ENCODE results near the gene EPHB1.
"Not testable (repeated sequence)": the region's sequence is repeated elsewhere in the genome, so short reads cannot be mapped to it uniquely, and the experiment has no call there.

The EPHB1 gene

DNA sequence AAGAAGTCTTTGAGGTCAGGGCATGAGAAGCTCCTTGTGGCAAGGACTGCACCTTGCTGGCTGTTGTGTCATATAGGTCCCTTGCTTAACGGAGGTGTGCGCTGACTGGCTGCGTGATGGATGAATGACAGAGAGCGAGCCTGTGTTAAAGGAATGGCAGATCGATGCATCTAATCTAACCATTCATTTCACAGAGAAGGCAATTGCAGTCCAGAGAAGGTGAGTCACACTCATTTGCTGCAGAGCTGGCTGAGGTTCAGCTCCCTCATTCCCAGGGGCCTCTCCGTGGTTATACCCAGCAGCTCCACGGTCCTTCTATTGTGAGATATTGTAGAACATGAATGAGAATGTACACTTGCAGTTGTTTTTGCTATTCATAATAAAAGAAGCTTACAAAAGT, 289.3 kb downstream of the EPHB1 start:
- DNase-seq (ENCODE audit: low read depth) = peak; percentile 39

- DNase-seq (ENCODE audit: low read depth) = no peak
Observed at GRCh38 chr3:135084976-135085375, 289.9 kb downstream of the EPHB1 start.

- no peak for DNase-seq (ENCODE audit: low read depth)
Observed at GRCh38 chr3:135085652-135086436, 290.8 kb downstream of the EPHB1 start.

DNA sequence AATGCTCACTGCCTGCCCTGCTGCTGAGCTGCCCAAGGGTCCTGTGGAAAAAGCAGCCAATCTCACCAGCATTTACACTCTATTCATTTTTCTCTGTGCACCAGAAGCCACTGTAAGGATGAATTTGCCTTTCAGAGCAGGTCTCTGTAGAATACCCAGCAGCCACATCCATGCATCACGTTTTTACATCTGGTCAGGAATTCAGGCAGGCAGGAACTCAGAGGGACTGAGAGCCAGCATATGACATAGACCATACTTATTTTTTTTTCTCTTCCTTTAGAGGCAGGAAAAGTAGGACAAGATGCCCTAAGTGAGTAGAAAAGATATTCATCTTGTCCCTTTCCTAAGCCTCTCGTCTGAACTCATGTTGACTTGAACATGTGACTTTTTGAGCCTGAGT, 292.7 kb downstream of the EPHB1 start:
- no peak for DNase-seq (ENCODE audit: low read depth)

GRCh38 chr3:135089451-135089850, 294.4 kb downstream of the EPHB1 start:
- DNase-seq (ENCODE audit: low read depth) = no peak

- no peak for DNase-seq (ENCODE audit: low read depth)
Observed at GRCh38 chr3:135090020-135090717, 295.1 kb downstream of the EPHB1 start.

DNA sequence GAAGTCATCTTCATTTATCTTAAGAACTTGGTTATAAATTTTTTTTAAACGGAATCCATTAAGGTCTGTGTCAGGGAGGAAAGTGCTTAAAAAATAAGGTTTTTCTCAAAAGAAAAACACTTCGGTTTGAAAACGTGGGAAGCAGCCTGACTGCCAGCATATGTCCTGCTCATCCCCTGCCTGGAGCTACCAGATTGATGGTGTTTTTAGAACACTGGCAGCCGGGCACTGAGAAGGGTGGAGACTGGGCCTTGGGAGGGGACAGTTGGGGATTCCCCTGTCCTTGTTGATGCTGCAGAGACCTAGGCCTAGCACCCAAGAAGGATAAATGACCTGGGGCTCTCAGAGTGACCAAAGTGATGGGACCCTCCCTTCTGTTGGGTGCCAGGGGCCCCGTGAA, 296.9 kb downstream of the EPHB1 start:
- no peak for DNase-seq (ENCODE audit: low read depth)

DNA sequence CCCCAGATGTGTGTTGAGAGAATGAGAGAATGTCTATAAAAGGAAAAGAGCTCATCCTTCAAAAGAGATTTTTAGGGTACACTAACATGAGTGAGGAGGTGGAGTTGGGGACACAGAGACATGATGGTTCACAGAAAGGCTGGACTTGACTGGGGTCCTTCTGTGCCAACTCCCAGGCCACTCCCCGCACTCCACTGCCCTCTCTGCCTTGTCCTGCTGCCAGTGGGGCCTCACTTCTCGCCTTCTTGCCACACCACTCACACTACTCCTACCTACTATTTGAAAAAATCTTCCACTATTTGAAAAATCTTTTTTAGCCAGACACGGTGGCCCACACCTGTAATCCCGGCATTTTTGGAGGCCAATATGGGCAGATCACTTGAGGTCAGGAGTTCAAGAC, 298.1 kb downstream of the EPHB1 start:
- no peak for DNase-seq (ENCODE audit: low read depth)

DNA sequence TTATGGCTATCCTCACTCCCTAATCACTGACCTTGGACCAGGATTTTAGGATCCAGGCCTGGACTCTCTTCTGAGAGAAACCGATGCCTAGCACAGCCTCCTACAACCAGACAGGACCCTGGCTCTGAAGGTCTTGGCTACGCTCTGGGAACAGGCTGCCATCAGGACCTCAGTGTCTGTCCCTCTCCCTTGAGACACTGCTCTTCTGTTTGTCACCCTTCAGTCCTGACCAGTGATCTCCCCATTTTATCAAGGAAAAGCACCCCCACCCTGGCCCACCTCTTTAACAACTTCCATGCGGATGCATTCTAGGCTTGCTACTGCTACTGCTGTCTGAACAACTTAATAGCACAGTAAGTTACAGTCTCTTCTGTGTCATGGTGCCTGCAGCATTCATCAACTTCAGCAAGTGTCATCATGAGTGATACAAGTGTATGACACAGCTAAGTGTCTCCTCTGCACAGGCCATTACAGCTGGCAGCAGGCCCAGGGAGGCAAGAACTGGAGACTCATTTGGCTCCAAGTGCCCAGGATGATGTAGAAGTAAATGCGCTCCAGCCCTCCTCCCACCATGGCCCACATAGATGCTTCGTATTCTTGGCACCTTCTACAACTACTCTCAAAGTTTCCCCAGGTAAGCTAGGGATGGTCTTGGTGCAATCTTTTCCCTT, 302.4 kb downstream of the EPHB1 start:
- DNase-seq (ENCODE audit: low read depth) = no peak

- DNase-seq (ENCODE audit: low read depth) = no peak
Observed at GRCh38 chr3:135099734-135100355, 304.8 kb downstream of the EPHB1 start.

DNA sequence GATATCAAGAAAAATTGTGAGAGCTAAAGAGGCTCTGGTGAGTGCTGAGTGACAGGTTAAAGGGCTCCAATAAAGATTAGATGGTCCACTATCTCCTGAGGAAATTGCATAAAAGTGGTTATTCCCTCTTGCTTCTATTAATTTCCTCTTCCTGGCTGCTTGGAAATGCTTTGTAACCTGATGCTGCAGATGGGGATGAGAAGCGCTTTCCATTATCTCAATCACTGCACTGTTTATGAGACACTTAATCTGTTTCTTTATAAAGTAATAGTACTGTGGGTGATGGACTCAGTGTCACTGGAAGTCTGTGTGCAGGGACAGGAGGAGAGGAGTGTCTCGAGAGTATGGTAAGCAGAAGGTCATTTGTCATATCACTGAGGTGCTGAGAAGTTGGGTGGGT, 305.3 kb downstream of the EPHB1 start:
- DNase-seq (ENCODE audit: low read depth) = no peak

DNA sequence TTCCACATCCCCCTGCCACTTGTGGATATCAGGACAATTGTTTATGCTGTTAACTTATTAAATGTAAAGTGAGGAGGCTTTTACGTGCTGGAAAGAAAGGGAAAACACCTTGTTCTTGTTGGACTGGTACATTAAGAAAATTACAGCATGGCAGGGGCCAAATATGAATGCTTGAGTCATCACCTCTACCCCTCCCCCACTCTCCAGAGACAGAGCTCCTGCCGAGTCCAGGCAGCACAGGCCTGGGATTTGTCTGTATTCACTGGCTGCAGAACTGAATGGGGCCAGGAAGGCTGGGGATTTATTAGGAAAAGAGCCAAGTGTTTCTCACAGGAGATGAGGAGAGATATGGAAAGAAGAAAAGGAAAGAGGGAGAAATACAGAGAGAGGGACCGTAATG, 308.9 kb downstream of the EPHB1 start:
- DNase-seq (ENCODE audit: low read depth) = no peak

DNA sequence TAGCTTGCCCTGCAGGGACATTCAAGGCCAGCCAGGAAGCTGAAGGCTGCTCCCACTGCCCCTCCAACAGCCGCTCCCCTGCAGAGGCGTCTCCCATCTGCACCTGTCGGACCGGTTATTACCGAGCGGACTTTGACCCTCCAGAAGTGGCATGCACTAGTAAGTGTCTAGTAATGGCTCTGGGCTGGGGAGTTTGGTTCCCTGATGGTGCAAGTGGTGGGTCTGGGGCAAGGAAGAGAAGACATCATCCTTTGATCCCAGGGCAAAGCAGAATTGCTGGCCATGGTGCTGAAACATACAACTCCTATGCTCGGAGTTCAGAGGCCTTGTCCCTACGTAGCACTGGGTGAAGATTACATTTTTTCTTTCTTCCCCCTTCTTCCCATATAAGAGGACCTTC, 311.4 kb downstream of the EPHB1 start:
- peak; percentile 9 for DNase-seq (ENCODE audit: low read depth)

GRCh38 chr3:135107043-135107442, 312.0 kb downstream of the EPHB1 start:
- DNase-seq (ENCODE audit: low read depth) = no peak

DNA sequence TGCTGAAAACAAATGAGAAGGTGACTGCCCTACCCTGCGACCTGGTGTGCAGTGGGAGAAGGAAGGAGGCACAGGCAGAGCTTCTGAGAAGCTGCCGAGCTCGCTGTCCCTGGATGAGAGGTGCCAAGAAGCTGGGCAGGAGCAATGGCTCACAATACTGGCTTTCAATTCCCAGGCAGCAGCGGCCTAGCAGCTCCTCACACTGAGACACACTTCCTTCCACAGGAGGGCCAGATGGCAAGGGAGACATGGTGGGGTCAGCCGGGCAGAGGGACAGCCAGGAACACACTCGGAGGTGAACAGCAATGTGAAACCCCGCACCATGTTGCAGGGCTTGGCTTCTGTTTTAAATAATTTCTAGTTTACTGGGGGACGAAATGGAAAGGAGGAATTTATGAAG, 314.6 kb downstream of the EPHB1 start:
- no peak for DNase-seq (ENCODE audit: low read depth)

DNA sequence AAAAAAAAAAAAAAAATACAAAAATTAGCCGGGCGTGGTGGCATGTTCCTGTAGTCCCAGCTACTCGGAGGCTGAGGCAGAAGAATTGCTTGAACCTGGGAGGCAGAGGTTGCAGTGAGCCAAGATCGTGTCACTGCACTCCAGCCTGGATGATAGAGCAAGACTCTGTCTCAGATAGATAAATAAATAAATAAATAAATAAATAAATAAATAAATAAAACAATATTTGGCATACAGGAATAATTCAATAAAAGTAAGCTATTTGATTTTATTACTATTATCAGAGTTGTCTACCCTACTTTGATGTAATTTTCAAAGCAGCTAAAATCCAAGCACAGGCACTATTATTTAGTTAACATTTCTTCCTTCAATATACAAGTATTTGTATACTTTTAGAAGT, 319.5 kb downstream of the EPHB1 start:
- not testable (repeated sequence) for DNase-seq (ENCODE audit: low read depth)

GRCh38 chr3:135117977-135118376, 322.9 kb downstream of the EPHB1 start:
- no peak for DNase-seq (ENCODE audit: low read depth)

DNA sequence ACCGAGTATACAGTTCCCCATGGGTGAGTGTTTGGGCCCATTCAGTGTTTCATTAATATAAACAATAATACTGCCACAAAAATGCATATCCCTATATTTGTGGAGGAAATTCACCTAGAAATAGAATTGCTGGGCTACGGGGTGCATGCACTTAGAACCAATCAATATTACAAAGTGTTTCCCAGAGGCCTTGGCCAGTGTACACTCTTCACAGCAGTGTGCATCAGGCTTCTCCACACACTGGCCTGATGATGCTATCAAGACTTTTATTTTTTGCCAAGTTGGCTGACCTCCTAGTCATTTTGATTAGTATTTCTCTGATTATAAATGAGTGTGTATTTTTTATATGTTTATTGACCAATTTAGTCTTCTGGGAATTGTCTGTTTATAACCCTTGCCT, 323.7 kb downstream of the EPHB1 start:
- DNase-seq (ENCODE audit: low read depth) = no peak

DNA sequence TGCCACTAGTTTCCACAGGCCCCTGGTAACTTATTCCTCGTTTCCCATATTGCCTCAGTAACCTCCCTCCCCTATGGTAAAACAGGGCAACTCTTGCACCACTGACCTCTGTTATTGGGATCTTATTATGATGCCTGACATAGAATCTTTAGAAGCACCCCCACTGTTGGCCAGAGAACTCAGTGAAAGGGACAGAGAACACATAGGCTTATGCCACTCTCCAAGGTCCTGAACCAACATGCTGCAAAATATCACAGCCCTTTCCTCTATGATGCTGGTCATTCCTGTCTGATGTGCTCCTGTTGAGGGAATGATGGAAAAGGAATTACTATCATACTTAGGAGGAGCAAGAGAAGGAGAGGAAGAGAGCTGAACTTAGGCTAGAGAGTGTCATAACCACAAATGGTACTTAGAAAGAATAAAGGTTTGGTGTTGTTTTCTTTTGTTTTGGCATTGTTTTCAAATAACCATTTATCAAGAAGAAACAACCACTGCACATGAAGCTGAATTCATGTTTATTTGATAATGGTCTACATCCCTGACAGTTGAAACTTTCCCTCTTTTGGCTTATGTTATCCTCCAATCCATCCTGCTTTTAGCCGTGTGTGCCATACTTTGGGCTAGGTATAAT, 330.2 kb downstream of the EPHB1 start:
- DNase-seq (ENCODE audit: low read depth) = peak; percentile 29

- DNase-seq (ENCODE audit: low read depth) = no peak
Observed at GRCh38 chr3:135127946-135128470, 332.9 kb downstream of the EPHB1 start.

GRCh38 chr3:135128818-135129217, 333.8 kb downstream of the EPHB1 start:
- no peak for DNase-seq (ENCODE audit: low read depth)

- DNase-seq (ENCODE audit: low read depth) = no peak
Observed at GRCh38 chr3:135131290-135131689, 336.2 kb downstream of the EPHB1 start.

All from stromal cell of bone marrow (primary cell).